K562 (cell line): ENCODE data around the gene YPEL3. TPM values are rescaled to one million over a fixed set of nuclear protein-coding genes. Genes with fewer than 3 reads are reported as not detected.

Source experiments
- ATF2 ChIP-seq: sonication (generic); formaldehyde crosslinking; IDR thresholded peaks from 2 replicates; pipeline ENCODE4 v1.8.1; 2022; ENCODE audit warnings: missing genetic modification reagents
- EGR1 ChIP-seq: fragments of 450-650 bp; conservative IDR thresholded peaks from 2 replicates; pipeline ENCODE4 v1.6.1; 2017; ENCODE audit warnings: mild to moderate bottlenecking
- ESRRB ChIP-seq: fragments of 250-450 bp; sonication (Bioruptor Pico); IDR thresholded peaks from 2 replicates; pipeline ENCODE4 v1.5.0; 2020; ENCODE audit warnings: mild to moderate bottlenecking, moderate library complexity, borderline replicate concordance
- ETS2 ChIP-seq: IDR thresholded peaks from 2 replicates; pipeline ENCODE4 v1.6.1; 2016; ENCODE audit warnings: borderline replicate concordance, missing genetic modification characterization, mild to moderate bottlenecking, moderate library complexity, missing compliant biosample characterization; ENCODE audit not compliant: poor library complexity, severe bottlenecking
- HLTF ChIP-seq: fragments of 450-650 bp; IDR thresholded peaks from 2 replicates; pipeline ENCODE4 v1.6.1; 2016
- NFIC ChIP-seq: fragments of 450-650 bp; IDR thresholded peaks from 2 replicates; pipeline ENCODE4 v1.6.1; 2017; ENCODE audit warnings: mild to moderate bottlenecking, inconsistent platforms
- NFXL1 ChIP-seq: fragments of 450-650 bp; formaldehyde crosslinking; IDR thresholded peaks from 2 replicates; pipeline ENCODE4 v1.4.0; 2021; ENCODE audit warnings: mild to moderate bottlenecking
- NR2F6 ChIP-seq: fragments of 450-650 bp; formaldehyde crosslinking; IDR thresholded peaks from 2 replicates; pipeline ENCODE4 v1.4.0; 2020; ENCODE audit warnings: mild to moderate bottlenecking
- SAP30 ChIP-seq: fragments of 200-600 bp; sonication (generic); IDR thresholded peaks from 2 replicates; pipeline ENCODE4 v1.6.1; 2012; ENCODE audit warnings: borderline replicate concordance, low read depth, mild to moderate bottlenecking, moderate library complexity, low read length, control low read depth, inconsistent platforms; ENCODE audit not compliant: insufficient read depth, poor library complexity, severe bottlenecking
- SIN3B ChIP-seq: fragments of 450-650 bp; IDR thresholded peaks from 2 replicates; pipeline ENCODE4 v1.6.1; 2017; ENCODE audit warnings: low read depth, mild to moderate bottlenecking, moderate library complexity
- SMARCA4 ChIP-seq: fragments of 450-650 bp; IDR thresholded peaks from 2 replicates; pipeline ENCODE4 v1.6.1; 2016
- SMARCE1 ChIP-seq: fragments of 450-650 bp; IDR thresholded peaks from 2 replicates; pipeline ENCODE4 v1.7.1; 2016; ENCODE audit warnings: mild to moderate bottlenecking
- TAF1 ChIP-seq: IDR thresholded peaks from 2 replicates; pipeline ENCODE4 v1.6.1; 2011; ENCODE audit warnings: mild to moderate bottlenecking, low read length, moderate library complexity; ENCODE audit not compliant: insufficient read depth, control insufficient read depth, severe bottlenecking; ENCODE audit errors: extremely low read depth
- ZBTB26 ChIP-seq: fragments of 450-650 bp; formaldehyde crosslinking; IDR thresholded peaks from 2 replicates; pipeline ENCODE4 v1.4.0; 2022; ENCODE audit warnings: missing genetic modification characterization
- ZNF717 ChIP-seq: fragments of 250-450 bp; sonication (Bioruptor Pico); IDR thresholded peaks from 2 replicates; pipeline ENCODE4 v1.5.0; 2021
- ZNF740 ChIP-seq, 3 experiments: fragments of 200-800 bp in 1 of 3; sonication (Bioruptor generic) in 1 of 3; sonication (generic) in 1 of 3; formaldehyde crosslinking in 1 of 3; IDR thresholded peaks; 2 replicates each; pipeline versions ENCODE4 v1.6.1 to v1.8.0; 2016 to 2022; ENCODE audit warnings: mild to moderate bottlenecking in 2 of 3, missing compliant biosample characterization in 2 of 3, missing genetic modification characterization in 2 of 3, missing genetic modification reagents in 1 of 3
- polyA plus RNA-seq, 8 experiments: library from polyadenylated mRNA; depleted of rRNA in 4 of 8; stranded (reverse) in 5 of 8; unstranded in 3 of 8; fragments of >200 nt; fragmentation: Nextera tagmentation in 2 of 8; fragmentation: Illumina TruSeq in 1 of 8; extraction: Ambion mirVana in 2 of 8; extraction: Trizol in 1 of 8; gene quantifications; 2 replicates each; pipeline versions ENCODE4 v1.2.1 to v1.2.3, GENCODE V29; 2011 to 2014; ENCODE audit warnings: inconsistent platforms in 1 of 8, missing spikeins in 1 of 8
- total RNA-seq, 7 experiments: library from RNA; depleted of rRNA in 6 of 7; stranded (reverse); fragments of >200 nt in 6 of 7; fragmentation: Illumina TruSeq in 2 of 7; extraction: Trizol in 2 of 7; gene quantifications; 2 replicates each; pipeline versions ENCODE4 v1.2.1 to v1.2.3, GENCODE V29; 2011 to 2021; ENCODE audit warnings: low replicate concordance in 1 of 7
- TF ChIP-seq, protein P1 (sequence below): fragments of 450-650 bp; formaldehyde crosslinking; IDR thresholded peaks from 2 replicates; pipeline ENCODE4 v1.4.0; 2020; ENCODE audit warnings: mild to moderate bottlenecking, moderate library complexity
- TF ChIP-seq, protein P2 (sequence below): fragments of 250-450 bp; sonication (Bioruptor Pico); IDR thresholded peaks from 2 replicates; pipeline ENCODE4 v1.8.0; 2021; ENCODE audit warnings: mild to moderate bottlenecking, moderate library complexity

YPEL3 gene
- total and polyA plus RNA-seq, 9 of the 15 experiments (the other 6 are each of a cell fraction or from before 2014, with no cell fraction given), result 0.41 to 15.0 (median 2.9) TPM

- TF ChIP-seq ZNF740 (CRISPR knock-in tag; IDR thresholded peaks at IDR 0.05) (peak; percentile 56; the same call in 1 of the 2 replicates), ZNF740 (tag; IDR thresholded peaks at IDR 0.05) (no peak), SAP30 (peak; percentile 89), TAF1 (peak; percentile 7), NFIC (0 out of 2 replicates have a peak, but pooled peaks have one; percentile 7), EGR1 (peak; percentile 80), SMARCA4 (peak; percentile 82), ZNF717 (CRISPR knock-in tag) (0 out of 2 replicates have a peak, but pooled peaks have one; percentile 57), NR2F6 (CRISPR knock-in tag) (no peak), ETS2 (tag) (no peak), SIN3B (peak; percentile 40; the same call in 1 of the 2 replicates), NFXL1 (0 out of 2 replicates have a peak, but pooled peaks have one; percentile 14), ATF2 (CRISPR knock-in tag) (no peak), SMARCE1 (peak; percentile 77), HLTF (0 out of 2 replicates have a peak, but pooled peaks have one; percentile 43), ZBTB26 (CRISPR knock-in tag) (no peak; the same call in 1 of the 2 replicates), ESRRB (no peak)
- TF ChIP-seq, protein P1, sequence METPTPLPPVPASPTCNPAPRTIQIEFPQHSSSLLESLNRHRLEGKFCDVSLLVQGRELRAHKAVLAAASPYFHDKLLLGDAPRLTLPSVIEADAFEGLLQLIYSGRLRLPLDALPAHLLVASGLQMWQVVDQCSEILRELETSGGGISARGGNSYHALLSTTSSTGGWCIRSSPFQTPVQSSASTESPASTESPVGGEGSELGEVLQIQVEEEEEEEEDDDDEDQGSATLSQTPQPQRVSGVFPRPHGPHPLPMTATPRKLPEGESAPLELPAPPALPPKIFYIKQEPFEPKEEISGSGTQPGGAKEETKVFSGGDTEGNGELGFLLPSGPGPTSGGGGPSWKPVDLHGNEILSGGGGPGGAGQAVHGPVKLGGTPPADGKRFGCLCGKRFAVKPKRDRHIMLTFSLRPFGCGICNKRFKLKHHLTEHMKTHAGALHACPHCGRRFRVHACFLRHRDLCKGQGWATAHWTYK (CRISPR knock-in tag), result 0 out of 2 replicates have a peak, but pooled peaks have one; percentile 40
- TF ChIP-seq, protein P2, sequence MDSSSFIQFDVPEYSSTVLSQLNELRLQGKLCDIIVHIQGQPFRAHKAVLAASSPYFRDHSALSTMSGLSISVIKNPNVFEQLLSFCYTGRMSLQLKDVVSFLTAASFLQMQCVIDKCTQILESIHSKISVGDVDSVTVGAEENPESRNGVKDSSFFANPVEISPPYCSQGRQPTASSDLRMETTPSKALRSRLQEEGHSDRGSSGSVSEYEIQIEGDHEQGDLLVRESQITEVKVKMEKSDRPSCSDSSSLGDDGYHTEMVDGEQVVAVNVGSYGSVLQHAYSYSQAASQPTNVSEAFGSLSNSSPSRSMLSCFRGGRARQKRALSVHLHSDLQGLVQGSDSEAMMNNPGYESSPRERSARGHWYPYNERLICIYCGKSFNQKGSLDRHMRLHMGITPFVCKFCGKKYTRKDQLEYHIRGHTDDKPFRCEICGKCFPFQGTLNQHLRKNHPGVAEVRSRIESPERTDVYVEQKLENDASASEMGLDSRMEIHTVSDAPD (CRISPR knock-in tag), result 0 out of 2 replicates have a peak, but pooled peaks have one; percentile 21
These were observed 29.9 kb downstream of the YPEL3 start (continued) for GRCh38 chr16:30065943-30066760.
